PC-9 (cell line): Measurements from ENCODE around the gene POLA2. TPM values are rescaled to one million over a fixed set of nuclear protein-coding genes. Genes with fewer than 3 reads are reported as not detected.

Experiments
- BruUV-seq: library from RNA; stranded (reverse); fragments of 400-500 nt; replicated peaks from 2 replicates; lab custom pipeline; 2021; lab: Mats Ljungman, UMichigan
- CTCF ChIA-PET: fragments of 300-600 bp; sonication (Branson Sonifier 250); formaldehyde crosslinking; loops from one replicate; lab custom pipeline; 2022; ENCODE audit warnings: antibody characterized with exemption; lab: Charles Lee
- POLR2A ChIA-PET: fragments of 300-600 bp; sonication (Branson Sonifier 250); formaldehyde crosslinking; loops from one replicate; lab custom pipeline; 2022; ENCODE audit warnings: antibody characterized with exemption; ENCODE audit not compliant: unreplicated experiment; lab: Charles Lee
- DNase-seq, 2 experiments: peaks; one replicate each; pipeline versions ENCODE4 v3.0.0 to v3.0.0-alpha.2; 2015 to 2022; ENCODE audit warnings: mixed read lengths in 1 of 2
- H2AFZ ChIP-seq: fragments of 200-600 bp; sonication (generic); 2 replicates; pipeline ENCODE4 v1.8.1; 2017; ENCODE audit warnings: antibody characterized with exemption
- H3F3A ChIP-seq: fragments of 200-600 bp; sonication (generic); 2 replicates; pipeline ENCODE4 v1.8.1; 2017; ENCODE audit warnings: antibody characterized with exemption, mild to moderate bottlenecking, low read depth; ENCODE audit not compliant: insufficient read depth
- H3K27ac ChIP-seq: fragments of 200-600 bp; sonication (generic); 2 replicates; pipeline ENCODE4 v1.6.1; 2016; ENCODE audit warnings: mixed run types
- H3K27me3 ChIP-seq: fragments of 200-600 bp; sonication (generic); 2 replicates; pipeline ENCODE4 v1.6.1; 2016; ENCODE audit warnings: low read depth, mixed run types; ENCODE audit not compliant: insufficient read depth
- H3K36me3 ChIP-seq: fragments of 200-600 bp; sonication (generic); 2 replicates; pipeline ENCODE4 v1.6.1; 2016; ENCODE audit warnings: low read depth, mixed run types
- H3K4me1 ChIP-seq: fragments of 200-600 bp; sonication (generic); replicated peaks from 2 replicates; pipeline ENCODE4 v1.6.1; 2016; ENCODE audit warnings: mixed run types; ENCODE audit not compliant: insufficient read depth
- H3K4me2 ChIP-seq: fragments of 200-600 bp; sonication (generic); 2 replicates; pipeline ENCODE4 v1.6.1; 2017; ENCODE audit warnings: mixed run types
- H3K4me3 ChIP-seq: fragments of 200-600 bp; sonication (generic); 2 replicates; pipeline ENCODE4 v1.6.1; 2016; ENCODE audit warnings: mixed run types
- H3K79me2 ChIP-seq: fragments of 200-600 bp; sonication (generic); 2 replicates; pipeline ENCODE4 v1.6.1; 2017; ENCODE audit warnings: low read depth, mixed run types
- H3K9me2 ChIP-seq: fragments of 200-600 bp; sonication (generic); 2 replicates; pipeline ENCODE4 v1.8.1; 2017; ENCODE audit warnings: mild to moderate bottlenecking; ENCODE audit not compliant: insufficient read depth
- H3K9me3 ChIP-seq: fragments of 200-600 bp; sonication (generic); 2 replicates; pipeline ENCODE4 v1.8.1; 2016; ENCODE audit warnings: low read depth; ENCODE audit not compliant: insufficient read depth
- H4K20me1 ChIP-seq: fragments of 200-600 bp; sonication (generic); 2 replicates; pipeline ENCODE4 v1.8.1; 2017; ENCODE audit not compliant: insufficient read depth
- CTCF ChIP-seq: fragments of 200-600 bp; sonication (generic); conservative IDR thresholded peaks from 2 replicates; pipeline ENCODE4 v1.6.1; 2017; ENCODE audit warnings: mixed run types, antibody characterized with exemption, mild to moderate bottlenecking, moderate library complexity
- EZH2 ChIP-seq: fragments of 200-600 bp; sonication (generic); IDR thresholded peaks from 2 replicates; pipeline ENCODE4 v1.8.0; 2017; ENCODE audit warnings: antibody characterized with exemption, low read depth
- intact Hi-C: fragments of 100-400 bp; cut with micrococcal nuclease; formaldehyde crosslinking; loops from one replicate; pipeline ENCODE4 v1.10.0; 2022; ENCODE audit not compliant: unreplicated experiment
- total RNA-seq: library from RNA; stranded (reverse); gene quantifications from 2 replicates; pipeline ENCODE4 v1.2.3, GENCODE V29; 2021

POLA2 gene
- total RNA-seq, 1 experiment from 2014 or later = 39.3 TPM

DNA sequence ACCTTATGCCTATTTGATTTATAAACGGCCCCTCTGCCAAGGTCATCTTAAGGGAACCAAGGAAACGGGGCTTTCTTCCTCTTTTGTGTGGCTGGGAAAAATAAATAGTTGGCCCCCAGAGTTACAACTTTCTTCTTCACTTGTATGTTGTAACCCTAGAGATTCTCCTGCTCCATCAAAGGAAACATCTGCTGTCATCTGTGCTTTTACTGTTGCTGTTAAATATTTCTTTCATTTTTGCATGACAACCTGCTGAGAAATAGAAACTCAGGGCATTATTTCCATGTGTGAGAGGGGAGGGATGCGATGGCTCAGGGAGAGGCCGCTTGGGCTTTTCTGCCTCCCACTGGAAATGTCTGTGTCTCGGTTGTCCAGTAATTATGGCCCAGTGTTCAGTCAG is 31.1 kb downstream of the POLA2 start:
- Histone ChIP-seq H3K27ac (peak overlapping the region; percentile 92), H3K9me2 (no peaks in the 10 kb centered on the region), H3K27me3 (no peaks in the 10 kb centered on the region), H3K36me3 (peaks cover 26% of the 10 kb centered on the region; the same call in 1 of the 2 replicates), H2AFZ (no peak overlapping the region), H3K9me3 (no peaks in the 10 kb centered on the region), H4K20me1 (no peaks in the 10 kb centered on the region), H3K4me1 (peaks cover 34% of the 10 kb centered on the region), H3K4me2 (peak overlapping the region; percentile 82), H3K79me2 (0 out of 2 replicates have a peak, but pooled peaks cover 4% of the 10 kb centered on the region), H3K4me3 (0 out of 2 replicates have a peak overlapping the region, but pooled peaks have one; percentile 52), H3F3A (peaks cover 36% of the 10 kb centered on the region)
- POLR2A ChIA-PET = interaction anchor here (0.6 to 0.7 kb wide), 5 partner anchors 13 to 165 kb away, joined by 3 to 11 read pairs (median 3); partner anchors contain the start of gene NEAT1
- CTCF ChIA-PET = interaction anchor here (0.7 to 1.6 kb wide), 3 partner anchors 18 to 446 kb away, joined by 8 to 35 read pairs (median 12); no protein-coding TSS in a partner anchor
- TF ChIP-seq CTCF (no peak), EZH2 (no peak)
- BruUV-seq = no TSS peak
- no peak for DNase-seq
- intact Hi-C loops = loop anchor here (1.0 kb wide), 1 partner anchor 21 kb away; the partner anchor contains the start of gene CDC42EP2

DNA sequence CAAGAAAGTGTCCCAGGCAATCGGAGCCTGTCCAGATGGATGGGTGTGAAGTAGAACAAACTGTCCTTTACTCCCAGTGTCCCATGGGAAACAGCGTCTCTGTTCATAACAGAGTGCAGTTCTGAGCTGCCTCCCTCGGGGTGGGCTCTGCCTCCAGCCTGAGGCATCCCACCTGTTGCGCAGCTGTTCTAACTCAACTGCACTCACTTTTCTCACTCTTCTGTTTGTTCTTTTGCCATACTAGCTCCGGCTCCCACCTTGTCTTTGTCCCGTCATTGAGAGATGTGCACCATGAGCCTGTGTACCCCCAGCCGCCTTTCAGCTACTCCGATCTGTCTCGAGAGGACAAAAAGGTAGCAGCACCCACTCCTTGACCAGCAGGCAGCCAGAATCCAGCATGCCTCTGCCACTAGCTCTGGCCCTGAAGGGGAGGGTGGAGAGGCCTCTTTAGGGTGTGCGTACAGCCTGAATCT is 32.2 kb downstream of the POLA2 start:
- ChIA-PET CTCF (no interaction called here), POLR2A (no interaction called here)
- H3K9me3 ChIP-seq = no peaks in the 10 kb centered on the region
- no TSS peak for BruUV-seq
- no peak overlapping the region for H3K4me2 ChIP-seq
- H3K4me3 ChIP-seq = no peak overlapping the region
- H3K79me2 ChIP-seq = 0 out of 2 replicates have a peak, but pooled peaks cover 4% of the 10 kb centered on the region
- H3K9me2 ChIP-seq = no peaks in the 10 kb centered on the region
- peaks cover 26% of the 10 kb centered on the region; the same call in 1 of the 2 replicates for H3K36me3 ChIP-seq
- no peaks in the 10 kb centered on the region for H4K20me1 ChIP-seq
- H3K27me3 ChIP-seq = no peaks in the 10 kb centered on the region
- DNase-seq = no peak
- H3K27ac ChIP-seq = no peak overlapping the region
- TF ChIP-seq CTCF (no peak), EZH2 (no peak)
- intact Hi-C loops = no loop called here
- no peak overlapping the region for H2AFZ ChIP-seq
- H3K4me1 ChIP-seq = peaks cover 34% of the 10 kb centered on the region
- peaks cover 36% of the 10 kb centered on the region for H3F3A ChIP-seq

- peaks cover 18% of the 10 kb centered on the region; the same call in 1 of the 2 replicates for H3K36me3 ChIP-seq
- no peaks in the 10 kb centered on the region for H3K9me2 ChIP-seq
- no peak overlapping the region for H3K27ac ChIP-seq
- no peak for DNase-seq
- H2AFZ ChIP-seq = no peak overlapping the region
- TF ChIP-seq CTCF (no peak), EZH2 (no peak)
- no peaks in the 10 kb centered on the region for H3K9me3 ChIP-seq
- H3F3A ChIP-seq = peaks cover 36% of the 10 kb centered on the region
- no peak overlapping the region for H3K4me3 ChIP-seq
- no peaks in the 10 kb centered on the region for H4K20me1 ChIP-seq
- intact Hi-C loops = no loop called here
- no peaks in the 10 kb centered on the region for H3K27me3 ChIP-seq
- ChIA-PET POLR2A (interaction anchor here (0.6 kb wide), 1 partner anchor 20 kb away, joined by 5 read pairs; no protein-coding TSS in a partner anchor), CTCF (no interaction called here)
- no TSS peak for BruUV-seq
- H3K4me2 ChIP-seq = no peak overlapping the region
- peaks cover 34% of the 10 kb centered on the region for H3K4me1 ChIP-seq
- 0 out of 2 replicates have a peak, but pooled peaks cover 4% of the 10 kb centered on the region for H3K79me2 ChIP-seq
These were observed 33.2 kb downstream of the POLA2 start for GRCh38 chr11:65295001-65295400.
